COLO668 (cell line): ENCODE results near the gene SP2.

Experiments
- DNase-seq: peaks from one replicate; lab custom pipeline; 2025; ENCODE audit not compliant: unreplicated experiment; lab: John Stamatoyannopoulos, UW

The SP2 gene

DNA sequence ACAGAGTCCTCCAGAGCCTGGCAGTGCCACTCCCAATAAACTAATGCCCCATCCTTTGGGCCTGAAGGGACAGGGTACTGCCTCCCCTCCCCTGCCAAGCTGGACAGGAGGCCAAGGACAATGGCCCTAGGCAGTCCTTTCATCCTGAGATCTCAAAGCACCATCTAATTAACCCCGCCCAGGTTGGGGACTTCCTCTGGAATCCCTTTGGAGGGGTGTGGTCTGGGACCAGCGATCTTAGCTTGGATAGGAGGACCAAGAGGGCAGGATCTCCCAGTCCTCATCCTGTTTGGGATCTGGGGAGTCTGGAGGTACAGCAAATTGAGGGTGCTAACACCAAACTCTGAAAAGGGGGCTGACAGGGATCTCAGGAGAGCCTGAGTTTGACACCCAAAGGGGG lies 26.9 kb upstream of the SP2 start:
- no peak for DNase-seq

DNA sequence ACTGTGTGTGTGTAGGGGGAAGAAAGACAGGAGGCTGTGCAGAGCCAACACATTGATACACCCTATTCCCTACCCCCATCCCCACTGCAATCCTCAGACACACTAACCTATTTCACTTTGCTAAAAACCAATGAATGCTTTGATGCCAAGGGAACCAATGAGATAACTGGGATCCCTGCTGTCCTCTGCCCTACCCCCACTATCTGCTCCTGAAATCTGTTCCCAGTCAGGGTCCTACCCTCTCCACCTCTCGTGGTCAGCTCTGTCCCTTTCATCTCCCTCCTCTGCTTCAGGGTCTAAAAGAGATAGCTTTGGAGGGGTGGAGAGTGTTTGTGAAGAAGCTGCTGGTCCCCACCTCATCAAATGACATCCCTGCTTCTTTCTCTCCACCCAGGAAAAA lies 26.0 kb upstream of the SP2 start:
- no peak for DNase-seq

GRCh38 chr17:47871048-47871447 lies 25.0 kb upstream of the SP2 start:
- DNase-seq: no peak

DNA sequence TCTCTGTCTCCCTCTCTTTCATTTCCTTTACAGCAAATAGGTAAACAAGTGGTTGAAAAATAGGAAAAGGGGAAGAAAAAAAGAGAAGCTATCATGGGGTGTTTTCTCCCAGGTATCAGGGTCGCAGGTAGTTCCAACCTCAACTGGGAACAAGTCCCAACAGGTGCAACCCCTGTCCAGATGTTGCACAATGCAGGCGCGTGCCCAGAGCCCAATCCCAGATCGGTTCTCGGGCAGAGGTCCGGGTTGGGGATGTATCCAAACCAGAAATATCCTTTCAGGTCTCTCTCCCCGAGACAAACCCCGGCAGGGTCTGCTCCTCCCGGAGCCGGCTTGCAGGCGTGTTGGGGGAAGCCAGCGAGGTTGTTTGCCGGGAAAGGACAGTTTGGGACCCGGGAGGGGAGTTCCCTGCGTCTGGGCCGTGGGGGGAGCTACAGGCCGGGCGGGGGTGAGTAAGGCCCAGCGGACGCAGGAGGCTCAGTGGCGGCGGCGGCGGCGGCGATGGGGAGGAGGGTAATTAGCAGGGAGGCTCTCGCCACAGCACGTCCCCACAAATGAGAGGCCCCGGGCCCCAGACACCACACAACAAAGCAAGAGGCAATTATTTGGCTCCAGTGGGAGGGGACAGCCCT lies 23.9 kb upstream of the SP2 start:
- DNase-seq: no peak

GRCh38 chr17:47872651-47873161 lies 23.3 kb upstream of the SP2 start:
- no peak for DNase-seq

DNA sequence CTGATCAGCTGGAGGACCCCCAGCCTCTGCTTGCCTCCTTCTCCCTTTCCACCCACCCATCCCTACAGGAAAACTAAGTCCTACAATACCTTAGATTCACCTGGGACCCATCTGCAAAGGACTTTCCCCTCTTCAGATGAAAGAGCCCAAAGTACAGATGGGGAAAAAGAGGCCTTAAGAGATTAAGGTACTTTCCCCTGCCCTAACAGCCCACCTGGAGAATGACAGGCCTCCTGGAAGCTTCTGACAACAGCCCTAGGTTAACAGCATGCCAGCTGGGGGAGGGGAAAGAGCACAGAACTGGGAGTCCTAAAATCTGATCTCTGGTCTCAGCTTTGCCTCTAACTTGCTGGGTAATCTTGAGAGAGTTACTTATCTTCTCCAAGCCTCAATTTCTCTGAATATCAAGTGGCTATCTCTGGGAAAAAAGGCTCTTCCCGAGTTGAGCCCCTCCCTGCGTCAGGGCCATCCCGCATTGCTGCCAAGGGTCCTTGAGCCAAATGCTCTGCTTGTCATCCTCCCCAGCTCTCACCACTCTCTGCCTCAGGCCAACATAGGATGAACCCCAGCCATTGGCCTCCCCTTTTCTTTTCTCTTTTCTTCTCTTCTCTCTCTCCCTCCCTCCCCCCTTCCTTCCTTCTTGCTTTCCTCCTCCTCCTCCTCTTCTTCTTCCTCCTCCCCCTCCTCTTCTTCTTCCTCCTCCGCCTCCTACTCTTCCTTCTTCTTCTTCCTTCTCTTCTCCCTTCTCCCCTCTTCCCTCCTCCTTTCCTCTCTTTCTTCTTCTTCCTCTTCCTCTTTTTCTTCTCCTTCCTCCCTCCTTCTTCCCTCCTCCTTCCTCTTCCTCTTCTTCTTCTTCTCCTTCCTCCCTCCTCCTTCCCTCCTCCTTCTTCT lies 22.6 kb upstream of the SP2 start:
- DNase-seq: no peak

DNA sequence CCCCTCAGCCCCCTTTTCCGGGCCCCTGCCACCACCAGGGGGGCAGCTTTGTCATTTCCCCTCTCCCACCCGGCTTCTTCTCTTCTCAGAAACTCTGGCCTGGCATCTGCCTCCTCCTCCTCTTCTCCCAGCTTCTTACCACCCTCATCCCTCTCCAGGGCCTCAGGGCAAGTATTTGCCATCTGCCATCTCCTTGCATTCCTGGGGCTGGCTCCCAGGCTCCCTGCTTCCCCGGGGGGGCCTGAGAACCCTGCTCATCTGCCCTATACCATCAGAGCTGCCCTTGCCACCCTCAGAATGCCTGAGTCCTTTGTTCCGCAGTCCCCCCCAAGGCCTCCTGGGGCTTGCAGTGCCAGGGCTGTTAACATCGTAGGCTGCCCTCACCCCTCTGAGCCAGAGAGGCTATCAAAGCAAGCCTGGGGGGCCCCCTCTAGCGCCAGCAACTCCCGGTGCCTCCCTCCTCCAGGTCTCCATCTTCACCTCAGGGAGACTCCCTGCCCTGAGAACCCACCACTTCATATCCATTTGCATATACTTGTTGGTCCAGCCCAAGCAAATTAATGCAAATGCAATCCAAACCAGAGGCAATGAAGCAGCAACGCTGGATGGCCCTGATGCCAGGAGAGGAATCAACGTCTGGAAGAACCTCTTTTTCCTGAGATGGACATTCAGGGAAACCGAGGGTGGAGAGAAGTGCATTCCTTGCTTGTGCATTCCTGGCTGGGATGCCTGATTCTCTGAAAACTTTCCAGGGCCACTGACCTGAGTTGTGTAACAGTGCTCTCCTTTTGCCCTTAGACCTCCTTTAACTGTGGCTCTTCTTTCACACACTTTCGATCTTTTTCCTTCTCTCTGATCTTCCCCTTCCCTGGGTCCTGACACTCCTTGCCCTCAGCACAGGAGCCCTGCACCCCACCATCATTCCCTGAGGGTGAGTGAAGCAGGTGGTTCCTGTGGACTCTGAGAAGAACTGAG lies 20.7 kb upstream of the SP2 start:
- no peak for DNase-seq

DNA sequence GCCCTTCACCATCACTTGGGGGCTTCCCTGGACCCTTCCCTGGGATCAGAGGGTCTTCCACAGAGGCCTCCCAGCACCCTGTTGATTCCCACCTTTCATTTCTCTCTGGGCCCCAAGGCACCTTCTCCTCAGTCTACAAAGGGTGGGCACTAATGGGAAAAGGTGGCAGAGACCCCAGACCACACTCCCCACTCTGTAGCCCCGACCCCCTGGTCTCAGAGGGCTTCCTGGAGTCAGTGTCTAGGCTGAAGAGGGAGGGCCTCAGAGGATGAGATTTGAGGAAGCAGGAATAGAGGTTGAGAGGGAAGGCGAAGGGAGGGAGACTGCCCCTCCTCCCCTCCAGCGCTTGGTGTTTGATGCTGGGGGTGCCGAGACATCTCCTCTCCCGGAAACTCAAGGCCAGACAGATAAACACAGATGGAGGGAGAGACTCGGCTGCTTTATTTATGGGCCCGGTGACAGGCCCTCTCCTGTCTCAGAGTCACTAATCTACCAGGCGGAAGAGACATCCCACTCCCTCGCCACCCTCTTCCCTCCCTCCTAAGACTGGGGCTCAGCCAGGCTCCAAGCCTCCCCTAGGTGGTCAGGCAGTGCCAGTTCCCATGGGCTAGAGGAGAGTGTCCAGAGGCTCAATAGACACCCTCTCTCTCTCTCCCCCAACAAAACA lies 18.5 kb upstream of the SP2 start:
- no peak for DNase-seq

DNA sequence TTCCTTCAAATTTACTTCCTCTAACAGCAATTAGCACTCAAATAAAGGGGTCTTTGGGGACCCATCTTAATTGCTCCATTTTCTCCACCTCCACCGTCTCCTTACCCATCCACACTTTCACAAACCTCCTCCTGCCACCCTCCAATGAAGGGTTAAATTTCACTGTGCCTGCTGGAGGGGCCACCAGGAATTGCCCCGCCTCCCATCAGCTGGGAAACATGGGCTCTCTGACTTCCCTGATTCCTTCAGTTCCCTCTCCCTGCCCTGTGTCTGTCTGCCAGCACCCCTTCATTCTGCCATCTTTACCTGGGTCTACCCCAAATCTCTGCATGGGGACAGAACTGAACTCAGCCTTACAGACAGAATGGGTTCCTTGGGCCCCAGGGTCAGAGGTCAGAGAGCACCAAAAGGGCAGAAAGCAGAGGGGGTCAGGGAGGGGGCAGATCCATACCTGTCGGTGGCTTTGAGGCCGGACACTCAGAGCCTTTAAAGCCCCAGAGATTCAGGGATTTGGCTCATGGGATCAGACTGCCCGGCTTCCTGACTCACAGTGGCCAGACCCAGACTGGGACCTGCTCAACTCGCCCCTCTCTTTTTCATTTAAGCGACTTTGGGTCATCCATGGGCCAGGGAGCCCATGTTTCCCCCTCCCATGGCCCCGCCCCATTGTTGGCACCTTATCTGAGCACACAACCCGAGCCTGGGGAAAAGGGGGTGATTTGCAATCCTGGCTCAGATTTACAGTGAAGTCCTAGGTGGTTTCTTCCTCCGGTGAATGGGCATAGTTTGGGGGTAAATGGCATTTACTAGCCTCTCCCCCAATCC lies 17.6 kb upstream of the SP2 start:
- DNase-seq: no peak

GRCh38 chr17:47879028-47879585 lies 16.9 kb upstream of the SP2 start:
- DNase-seq: no peak

GRCh38 chr17:47879776-47880454 lies 16.1 kb upstream of the SP2 start:
- DNase-seq: no peak

DNA sequence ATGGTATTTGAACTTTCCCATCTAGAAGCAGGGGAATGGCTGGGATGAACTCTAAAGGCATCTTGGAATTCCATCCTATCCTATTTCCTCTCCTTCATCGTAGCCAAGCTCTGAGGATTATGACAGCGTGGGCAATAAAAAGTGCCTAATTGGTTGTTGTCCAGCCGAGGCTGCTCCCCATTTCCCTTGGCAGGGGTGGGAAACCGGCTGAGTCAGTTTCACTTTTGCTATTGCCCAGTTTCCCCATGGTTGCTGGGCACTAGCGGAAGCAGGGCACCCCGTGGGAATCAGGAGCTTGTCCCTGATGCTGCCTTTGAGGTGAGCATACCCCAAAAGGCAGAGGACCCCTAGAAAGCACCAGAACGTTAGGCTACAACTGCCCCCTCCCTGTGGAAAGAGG lies 13.8 kb upstream of the SP2 start:
- no peak for DNase-seq

- no peak for DNase-seq
These were observed 13.1 kb upstream of the SP2 start for GRCh38 chr17:47882695-47883588.

DNA sequence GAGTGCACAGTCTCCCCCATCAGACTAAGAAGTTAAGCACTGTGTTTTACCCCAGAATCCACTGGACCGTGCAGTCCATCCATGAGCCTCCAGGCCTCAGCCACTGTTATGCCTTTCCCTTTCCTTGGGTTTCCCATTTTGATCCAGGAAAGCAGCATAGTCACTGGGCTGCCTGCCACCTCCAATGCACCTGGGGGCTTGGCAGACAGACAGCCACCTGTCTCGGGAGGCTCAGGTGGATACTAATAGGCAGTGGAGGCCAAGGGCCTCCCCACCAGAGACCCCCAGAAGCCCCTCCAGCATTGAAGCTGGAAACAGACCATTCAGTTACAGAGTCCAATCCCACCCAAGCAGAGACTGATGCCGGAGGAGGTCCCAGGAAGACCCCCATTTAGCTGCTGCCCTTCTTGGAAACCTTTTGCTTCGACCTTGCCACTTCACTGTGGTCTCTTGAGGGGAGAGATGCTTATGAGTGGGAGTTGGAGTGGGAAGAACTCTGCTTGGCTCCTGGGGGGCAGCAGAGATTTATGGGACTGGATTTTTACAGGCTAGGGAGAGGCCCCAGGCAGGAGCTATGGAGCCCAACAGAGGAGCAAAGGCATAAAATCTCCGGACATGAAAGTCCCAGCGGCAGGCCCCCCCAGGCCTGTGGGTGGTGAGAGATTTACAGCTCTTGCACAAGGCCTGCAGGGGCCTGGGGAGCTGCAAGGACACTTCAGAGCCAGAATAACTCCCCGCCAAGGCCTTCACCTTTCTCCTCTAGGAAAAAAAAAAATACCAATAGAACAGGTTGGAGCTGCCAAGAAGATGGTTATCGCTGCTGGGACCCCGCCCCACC lies 12.2 kb upstream of the SP2 start:
- DNase-seq: no peak

DNA sequence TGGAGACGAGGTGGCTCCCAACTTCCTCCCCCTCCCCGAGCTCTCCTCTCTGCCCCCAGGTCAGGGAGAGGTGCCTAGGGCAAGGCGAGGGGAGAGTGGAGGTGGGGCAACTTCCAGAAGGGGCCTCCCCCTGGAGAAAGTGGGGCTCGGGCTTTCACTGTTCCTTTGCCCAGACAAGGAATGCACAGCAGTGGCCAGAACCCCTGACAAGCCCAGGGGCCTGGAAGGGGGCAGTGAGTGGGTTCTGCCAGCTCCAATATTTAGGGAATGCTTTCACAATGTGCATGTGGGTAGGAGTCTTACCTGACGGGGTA lies 11.7 kb upstream of the SP2 start:
- no peak for DNase-seq

- DNase-seq: no peak
These were observed 10.9 kb upstream of the SP2 start for GRCh38 chr17:47884905-47885730.
